GM12872 (cell line): Measurements from ENCODE around the gene BABAM2.

Experiments
- TF ChIP-seq, protein P1 (sequence below): IDR thresholded peaks from 3 replicates; pipeline ENCODE4 v1.5.1; 2011; ENCODE audit warnings: low read depth, mild to moderate bottlenecking, low read length, moderate library complexity; ENCODE audit not compliant: insufficient read depth

Gene BABAM2

DNA sequence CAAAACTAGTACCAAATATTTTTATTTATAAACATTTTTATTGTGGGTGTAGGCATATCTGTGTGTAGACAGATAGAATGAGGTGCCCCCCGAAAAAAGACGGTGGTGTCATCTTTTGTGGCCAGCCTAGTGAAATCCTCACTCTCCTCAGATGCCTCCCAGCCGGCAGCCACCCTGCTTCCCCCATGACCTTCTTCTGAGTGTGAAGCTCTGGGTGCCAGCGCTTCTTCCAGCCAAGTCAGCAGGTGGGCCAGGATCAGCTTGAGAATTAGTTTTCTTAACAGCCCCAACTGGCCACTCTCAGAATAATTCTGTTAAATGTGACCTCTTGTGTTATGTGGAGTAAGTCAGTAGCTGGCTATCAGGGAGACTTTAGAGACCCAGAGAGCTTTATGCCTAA is 272.5 kb downstream of the BABAM2 start:
- TF ChIP-seq, protein P1, sequence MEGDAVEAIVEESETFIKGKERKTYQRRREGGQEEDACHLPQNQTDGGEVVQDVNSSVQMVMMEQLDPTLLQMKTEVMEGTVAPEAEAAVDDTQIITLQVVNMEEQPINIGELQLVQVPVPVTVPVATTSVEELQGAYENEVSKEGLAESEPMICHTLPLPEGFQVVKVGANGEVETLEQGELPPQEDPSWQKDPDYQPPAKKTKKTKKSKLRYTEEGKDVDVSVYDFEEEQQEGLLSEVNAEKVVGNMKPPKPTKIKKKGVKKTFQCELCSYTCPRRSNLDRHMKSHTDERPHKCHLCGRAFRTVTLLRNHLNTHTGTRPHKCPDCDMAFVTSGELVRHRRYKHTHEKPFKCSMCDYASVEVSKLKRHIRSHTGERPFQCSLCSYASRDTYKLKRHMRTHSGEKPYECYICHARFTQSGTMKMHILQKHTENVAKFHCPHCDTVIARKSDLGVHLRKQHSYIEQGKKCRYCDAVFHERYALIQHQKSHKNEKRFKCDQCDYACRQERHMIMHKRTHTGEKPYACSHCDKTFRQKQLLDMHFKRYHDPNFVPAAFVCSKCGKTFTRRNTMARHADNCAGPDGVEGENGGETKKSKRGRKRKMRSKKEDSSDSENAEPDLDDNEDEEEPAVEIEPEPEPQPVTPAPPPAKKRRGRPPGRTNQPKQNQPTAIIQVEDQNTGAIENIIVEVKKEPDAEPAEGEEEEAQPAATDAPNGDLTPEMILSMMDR, result no peak

- TF ChIP-seq, protein P1, result no peak
Measured at GRCh38 chr2:28163627-28164279, 273.2 kb downstream of the BABAM2 start.

- TF ChIP-seq, protein P1, result no peak
Measured at GRCh38 chr2:28164280-28164801, 273.8 kb downstream of the BABAM2 start.

GRCh38 chr2:28165087-28165635 is 274.6 kb downstream of the BABAM2 start:
- TF ChIP-seq, protein P1, result no peak

DNA sequence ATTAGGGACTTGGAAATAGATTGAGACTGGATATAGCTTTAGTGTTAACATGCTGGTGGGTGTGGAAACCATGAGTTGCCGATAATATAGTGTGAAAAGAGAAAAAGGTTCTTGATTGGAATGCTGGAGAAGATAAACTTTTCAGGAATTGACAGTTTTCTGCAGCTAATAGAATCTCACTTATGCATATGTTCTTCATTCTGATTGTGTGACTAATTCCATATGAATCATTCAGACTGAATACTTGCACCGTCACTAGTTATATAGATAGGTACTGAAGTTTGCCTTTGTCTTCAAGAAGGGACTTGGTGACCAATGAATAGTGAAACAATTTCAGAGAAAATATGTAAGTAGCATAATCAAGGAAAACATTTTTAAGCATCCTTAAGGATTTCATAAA is 276.4 kb downstream of the BABAM2 start:
- TF ChIP-seq, protein P1, result no peak

DNA sequence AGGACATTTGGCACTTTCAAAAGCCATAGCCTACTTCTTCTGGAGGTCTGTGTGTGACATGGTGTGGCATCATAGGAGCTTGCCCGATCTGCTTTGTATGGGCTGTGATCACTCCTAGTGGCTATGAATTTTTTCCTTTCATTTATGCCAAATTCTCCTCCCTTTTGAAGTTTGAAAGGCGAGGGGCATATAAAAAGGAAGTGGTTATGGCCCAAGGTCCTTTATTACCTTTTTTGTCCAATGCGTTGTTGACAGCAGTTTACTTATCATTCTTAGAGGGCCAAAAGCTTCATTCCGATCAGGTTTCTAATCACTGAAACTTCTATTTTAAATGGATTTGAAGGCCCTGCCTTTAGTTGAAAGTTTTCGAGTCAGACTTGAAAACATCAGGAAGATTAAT is 277.8 kb downstream of the BABAM2 start:
- TF ChIP-seq, protein P1, result no peak

- TF ChIP-seq, protein P1, result no peak
Measured at GRCh38 chr2:28169492-28169891, 279.0 kb downstream of the BABAM2 start.
